ENCODE results near the gene CLIC4.

The CLIC4 gene

DNA sequence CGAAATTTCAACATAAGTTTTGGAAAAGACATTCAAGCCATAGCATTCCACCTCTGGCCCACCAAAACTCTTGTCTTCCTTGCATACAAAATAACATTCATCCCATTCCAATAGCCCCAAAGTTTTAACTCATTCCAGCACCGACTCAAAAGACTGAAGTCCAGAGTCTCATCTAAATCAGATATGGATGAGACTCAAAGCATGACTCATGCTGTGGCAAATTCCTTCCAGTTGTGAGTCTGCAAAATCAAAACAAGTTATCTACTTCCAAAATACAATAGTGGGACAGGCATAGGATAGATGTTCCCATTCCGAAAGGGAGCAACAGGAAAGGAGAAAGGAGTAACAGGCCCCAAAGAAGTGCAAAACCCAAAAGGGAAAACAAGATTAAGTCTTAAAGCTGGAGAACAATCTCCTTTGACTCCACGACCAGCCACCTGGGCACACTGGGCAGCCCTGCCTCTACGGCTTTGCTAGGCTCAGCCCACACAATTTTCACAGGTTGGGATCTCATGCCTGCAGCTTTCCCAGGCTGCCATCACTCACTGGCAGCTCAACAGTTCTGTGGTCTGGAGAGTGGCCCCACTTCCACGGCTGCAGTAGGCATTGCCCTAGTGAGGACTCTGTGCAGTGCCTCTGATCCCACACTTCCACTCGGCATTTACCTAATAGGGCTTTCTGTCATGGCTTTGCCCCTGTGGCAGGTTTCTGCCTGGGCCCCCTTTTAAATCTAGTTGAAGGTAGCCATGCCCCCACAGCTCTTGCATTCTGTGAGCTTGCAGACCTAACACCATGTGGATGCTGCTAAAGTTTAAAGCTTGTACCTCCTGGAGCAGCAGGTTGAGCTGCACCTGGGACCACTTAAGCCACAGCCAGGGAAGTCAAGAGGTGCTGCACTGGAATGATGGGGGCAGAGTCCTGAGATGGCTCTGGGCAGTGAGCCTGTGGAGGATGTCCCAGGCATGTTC is 133.8 kb downstream of the CLIC4 start:
- Histone ChIP-seq H3K27me3 (replicated peaks in 2 of 5; ENCODE audit: control insufficient read depth in 4 of 5, insufficient read depth in 5 of 5, low read length in 4 of 5) (no peaks in the 10 kb centered on the region), H3K9me3 (ENCODE audit: control extremely low read depth in 1 of 5, control insufficient read depth in 4 of 5, insufficient read depth in 2 of 5, low read depth in 1 of 5, low read length in 4 of 5) (peaks cover 0 to 5% (median under 1%) of the 10 kb centered on the region in 5 experiments), H3K4me3 (ENCODE audit: control insufficient read depth in 1 of 7, extremely low read depth in 1 of 7, insufficient read depth in 4 of 7, low read depth in 2 of 7, low read length in 6 of 7) (no peak overlapping the region), H3K4me1 (ENCODE audit: control extremely low read depth in 1 of 4, control insufficient read depth in 4 of 4, insufficient read depth in 4 of 4, low read length in 3 of 4) (peaks cover 0 to 28% (median 0%) of the 10 kb centered on the region in 4 experiments), H3K27ac (ENCODE audit: insufficient read depth in 1 of 2, low read depth in 1 of 2, low read length in 2 of 2, poor library complexity in 1 of 2, severe bottlenecking in 2 of 2) (no peak overlapping the region), H3K36me3 (ENCODE audit: control insufficient read depth in 4 of 4, insufficient read depth in 4 of 4, low read length in 3 of 4) (no peaks in the 10 kb centered on the region)
- POLR2A ChIA-PET = no interaction called here
- CTCF ChIA-PET = interaction anchor here (1.0 to 2.0 kb wide), 5 partner anchors 14 to 29 kb away, joined by 3 to 8 read pairs (median 4); no protein-coding TSS in a partner anchor
- WGBS (ENCODE audit: insufficient coverage) = 95% methylated on average over 7 of the region's 7 CpGs
- no peak for DNase-seq

DNA sequence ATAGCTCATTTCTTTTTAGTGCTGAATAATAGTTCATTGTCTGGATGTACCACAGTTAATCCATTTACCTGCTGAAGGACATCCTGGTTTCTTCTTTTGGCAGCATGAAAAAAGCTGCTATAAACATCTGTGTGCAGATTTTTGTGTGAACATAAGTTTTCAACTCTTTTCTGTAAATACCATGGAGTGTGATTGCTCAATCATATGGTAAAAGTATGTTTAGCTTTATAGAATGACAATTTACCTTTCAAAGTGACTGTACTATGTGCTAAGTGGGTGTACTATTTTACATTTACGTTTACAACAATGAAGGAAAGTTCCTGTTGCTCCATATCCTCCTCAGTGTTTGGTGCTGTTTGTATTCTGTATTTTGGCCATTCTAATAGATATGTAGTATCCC is 135.8 kb downstream of the CLIC4 start:
- WGBS (ENCODE audit: insufficient coverage) = 100% methylated on average over 1 of the region's 1 CpG
- H3K36me3 ChIP-seq (ENCODE audit: control insufficient read depth in 4 of 4, insufficient read depth in 4 of 4, low read length in 3 of 4) = no peaks in the 10 kb centered on the region
- no peak for DNase-seq
- CTCF ChIA-PET = interaction anchor here (2.1 kb wide), 1 partner anchor 13 kb away, joined by 6 read pairs; no protein-coding TSS in a partner anchor
- H3K27ac ChIP-seq (ENCODE audit: insufficient read depth in 1 of 2, low read depth in 1 of 2, low read length in 2 of 2, poor library complexity in 1 of 2, severe bottlenecking in 2 of 2) = no peak overlapping the region
- POLR2A ChIA-PET = no interaction called here
- H3K27me3 ChIP-seq (replicated peaks in 2 of 5; ENCODE audit: control insufficient read depth in 4 of 5, insufficient read depth in 5 of 5, low read length in 4 of 5) = no peaks in the 10 kb centered on the region
- H3K4me1 ChIP-seq (ENCODE audit: control extremely low read depth in 1 of 4, control insufficient read depth in 4 of 4, insufficient read depth in 4 of 4, low read length in 3 of 4) = peaks cover 0 to 13% (median 0%) of the 10 kb centered on the region in 4 experiments
- H3K9me3 ChIP-seq (ENCODE audit: control extremely low read depth in 1 of 5, control insufficient read depth in 4 of 5, insufficient read depth in 2 of 5, low read depth in 1 of 5, low read length in 4 of 5) = peaks cover 0 to 9% (median 3%) of the 10 kb centered on the region in 5 experiments
- no peak overlapping the region for H3K4me3 ChIP-seq (ENCODE audit: control insufficient read depth in 1 of 7, extremely low read depth in 1 of 7, insufficient read depth in 4 of 7, low read depth in 2 of 7, low read length in 6 of 7)

DNA sequence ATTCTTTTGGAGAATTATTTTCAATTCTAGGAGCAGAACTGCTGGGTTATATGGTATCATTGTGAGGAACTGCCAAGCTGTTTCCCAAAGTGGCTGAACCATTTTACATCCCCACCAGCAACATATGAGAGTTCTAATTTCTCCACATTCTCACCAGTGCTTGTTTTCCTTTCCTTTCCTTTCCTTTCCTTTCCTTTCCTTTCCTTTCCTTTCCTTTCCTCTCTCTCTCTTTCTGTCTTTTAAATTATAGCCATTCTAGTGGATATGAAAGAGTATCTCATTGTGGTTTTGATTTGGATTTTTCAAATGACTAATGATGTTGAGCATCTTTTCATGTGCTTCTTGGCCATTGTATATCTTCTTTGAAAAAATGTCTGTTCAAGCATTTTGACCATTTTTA is 139.5 kb downstream of the CLIC4 start:
- no peaks in the 10 kb centered on the region for H3K4me1 ChIP-seq (ENCODE audit: control extremely low read depth in 1 of 4, control insufficient read depth in 4 of 4, insufficient read depth in 4 of 4, low read length in 3 of 4)
- no peak for DNase-seq
- H3K27me3 ChIP-seq (replicated peaks in 2 of 5; ENCODE audit: control insufficient read depth in 4 of 5, insufficient read depth in 5 of 5, low read length in 4 of 5) = no peaks in the 10 kb centered on the region
- no peak overlapping the region for H3K27ac ChIP-seq (ENCODE audit: insufficient read depth in 1 of 2, low read depth in 1 of 2, low read length in 2 of 2, poor library complexity in 1 of 2, severe bottlenecking in 2 of 2)
- peaks cover 0 to 9% (median 3%) of the 10 kb centered on the region in 5 experiments for H3K9me3 ChIP-seq (ENCODE audit: control extremely low read depth in 1 of 5, control insufficient read depth in 4 of 5, insufficient read depth in 2 of 5, low read depth in 1 of 5, low read length in 4 of 5)
- no peaks in the 10 kb centered on the region for H3K36me3 ChIP-seq (ENCODE audit: control insufficient read depth in 4 of 4, insufficient read depth in 4 of 4, low read length in 3 of 4)
- ChIA-PET CTCF (interaction anchor here (6.8 kb wide), 1 partner anchor 13 kb away, joined by 43 read pairs; no protein-coding TSS in a partner anchor), POLR2A (no interaction called here)
- H3K4me3 ChIP-seq (ENCODE audit: control insufficient read depth in 1 of 7, extremely low read depth in 1 of 7, insufficient read depth in 4 of 7, low read depth in 2 of 7, low read length in 6 of 7) = no peak overlapping the region

DNA sequence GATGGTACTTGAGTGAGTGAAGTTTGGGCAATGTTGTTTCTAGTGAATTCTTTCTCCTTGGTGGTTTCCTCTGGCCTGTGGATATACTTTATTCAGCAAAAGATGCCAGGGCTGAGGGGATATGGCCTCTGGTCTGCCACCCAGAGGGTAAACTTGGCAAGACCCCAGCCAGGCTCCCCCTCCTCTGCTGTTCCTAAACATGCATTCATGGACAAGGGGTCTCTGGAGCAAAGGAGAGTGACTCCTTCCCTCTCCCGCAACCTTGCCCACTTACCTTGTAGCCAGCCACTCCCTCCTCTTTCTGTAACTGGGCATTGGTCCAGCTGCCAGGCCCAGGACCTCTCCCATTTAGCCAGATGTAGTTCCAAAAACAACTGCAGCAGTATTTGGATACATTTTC is 141.0 kb downstream of the CLIC4 start:
- WGBS (ENCODE audit: insufficient coverage) = 90% methylated on average over 1 of the region's 1 CpG
- Histone ChIP-seq H3K4me1 (ENCODE audit: control extremely low read depth in 1 of 4, control insufficient read depth in 4 of 4, insufficient read depth in 4 of 4, low read length in 3 of 4) (no peaks in the 10 kb centered on the region), H3K27me3 (replicated peaks in 2 of 5; ENCODE audit: control insufficient read depth in 4 of 5, insufficient read depth in 5 of 5, low read length in 4 of 5) (no peaks in the 10 kb centered on the region), H3K36me3 (ENCODE audit: control insufficient read depth in 4 of 4, insufficient read depth in 4 of 4, low read length in 3 of 4) (no peaks in the 10 kb centered on the region), H3K27ac (ENCODE audit: insufficient read depth in 1 of 2, low read depth in 1 of 2, low read length in 2 of 2, poor library complexity in 1 of 2, severe bottlenecking in 2 of 2) (no peak overlapping the region), H3K9me3 (ENCODE audit: control extremely low read depth in 1 of 5, control insufficient read depth in 4 of 5, insufficient read depth in 2 of 5, low read depth in 1 of 5, low read length in 4 of 5) (peaks cover 0 to 9% (median 3%) of the 10 kb centered on the region in 5 experiments), H3K4me3 (ENCODE audit: control insufficient read depth in 1 of 7, extremely low read depth in 1 of 7, insufficient read depth in 4 of 7, low read depth in 2 of 7, low read length in 6 of 7) (no peak overlapping the region)
- no peak for DNase-seq
- ChIA-PET POLR2A (no interaction called here), CTCF (interaction anchor here (0.6 to 6.8 kb wide), 3 partner anchors 11 to 30 kb away, joined by 3 to 43 read pairs (median 3); no protein-coding TSS in a partner anchor)

DNA sequence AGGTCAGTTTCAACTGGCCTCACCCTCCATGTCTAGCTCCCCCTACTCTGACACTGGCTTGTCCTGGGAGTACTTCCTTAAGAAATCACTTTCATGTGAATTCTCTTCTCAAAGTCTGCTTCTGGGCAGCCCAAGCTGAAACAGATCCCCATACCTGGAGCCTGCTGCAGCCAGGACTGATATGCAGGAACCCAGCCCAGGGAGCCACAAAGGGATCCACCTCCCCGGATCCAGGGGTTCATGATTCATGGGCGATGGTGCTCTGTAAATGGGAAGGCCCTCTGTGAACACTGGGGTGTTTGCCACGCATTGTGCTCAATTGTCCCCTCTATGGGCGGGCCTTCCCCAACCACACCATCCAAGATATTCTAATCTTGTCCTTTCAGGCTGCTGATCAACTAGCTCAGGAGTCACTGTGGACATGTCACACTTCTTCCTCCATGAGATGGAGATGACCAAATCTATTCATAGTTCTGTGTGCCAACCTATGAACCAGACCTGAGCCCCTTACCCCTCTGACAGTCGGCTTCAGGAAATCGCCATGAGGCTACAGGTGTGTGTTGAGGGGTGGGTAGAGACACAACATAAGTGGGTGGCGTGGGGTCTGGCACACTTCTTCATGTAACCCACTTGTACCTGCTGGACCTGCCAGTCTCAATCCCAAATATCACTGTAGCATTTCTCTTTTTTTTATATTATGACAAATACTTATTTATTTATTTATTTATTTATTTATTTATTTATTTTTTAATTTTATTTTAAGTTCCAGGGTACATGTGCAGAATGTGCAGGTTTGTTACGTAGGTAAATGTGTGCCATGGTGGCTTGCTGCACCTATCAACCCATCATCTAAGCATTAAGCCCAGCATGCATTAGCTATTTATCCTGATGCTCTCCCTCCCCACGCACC is 143.1 kb downstream of the CLIC4 start:
- Histone ChIP-seq H3K27ac (ENCODE audit: insufficient read depth in 1 of 2, low read depth in 1 of 2, low read length in 2 of 2, poor library complexity in 1 of 2, severe bottlenecking in 2 of 2) (no peak overlapping the region), H3K4me3 (ENCODE audit: control insufficient read depth in 1 of 7, extremely low read depth in 1 of 7, insufficient read depth in 4 of 7, low read depth in 2 of 7, low read length in 6 of 7) (no peak overlapping the region), H3K9me3 (ENCODE audit: control extremely low read depth in 1 of 5, control insufficient read depth in 4 of 5, insufficient read depth in 2 of 5, low read depth in 1 of 5, low read length in 4 of 5) (peaks cover 0 to 18% (median 11%) of the 10 kb centered on the region in 5 experiments), H3K4me1 (ENCODE audit: control extremely low read depth in 1 of 4, control insufficient read depth in 4 of 4, insufficient read depth in 4 of 4, low read length in 3 of 4) (no peaks in the 10 kb centered on the region), H3K27me3 (replicated peaks in 2 of 5; ENCODE audit: control insufficient read depth in 4 of 5, insufficient read depth in 5 of 5, low read length in 4 of 5) (no peaks in the 10 kb centered on the region), H3K36me3 (ENCODE audit: control insufficient read depth in 4 of 4, insufficient read depth in 4 of 4, low read length in 3 of 4) (peaks cover 0 to 2% (median 0%) of the 10 kb centered on the region in 4 experiments)
- POLR2A ChIA-PET = no interaction called here
- DNase-seq = no peak
- CTCF ChIA-PET = interaction anchor here (1.0 to 6.8 kb wide), 4 partner anchors 9 to 74 kb away, joined by 3 to 43 read pairs (median 4); no protein-coding TSS in a partner anchor
- 98% methylated on average over 4 of the region's 9 CpGs for WGBS (ENCODE audit: insufficient coverage)

DNA sequence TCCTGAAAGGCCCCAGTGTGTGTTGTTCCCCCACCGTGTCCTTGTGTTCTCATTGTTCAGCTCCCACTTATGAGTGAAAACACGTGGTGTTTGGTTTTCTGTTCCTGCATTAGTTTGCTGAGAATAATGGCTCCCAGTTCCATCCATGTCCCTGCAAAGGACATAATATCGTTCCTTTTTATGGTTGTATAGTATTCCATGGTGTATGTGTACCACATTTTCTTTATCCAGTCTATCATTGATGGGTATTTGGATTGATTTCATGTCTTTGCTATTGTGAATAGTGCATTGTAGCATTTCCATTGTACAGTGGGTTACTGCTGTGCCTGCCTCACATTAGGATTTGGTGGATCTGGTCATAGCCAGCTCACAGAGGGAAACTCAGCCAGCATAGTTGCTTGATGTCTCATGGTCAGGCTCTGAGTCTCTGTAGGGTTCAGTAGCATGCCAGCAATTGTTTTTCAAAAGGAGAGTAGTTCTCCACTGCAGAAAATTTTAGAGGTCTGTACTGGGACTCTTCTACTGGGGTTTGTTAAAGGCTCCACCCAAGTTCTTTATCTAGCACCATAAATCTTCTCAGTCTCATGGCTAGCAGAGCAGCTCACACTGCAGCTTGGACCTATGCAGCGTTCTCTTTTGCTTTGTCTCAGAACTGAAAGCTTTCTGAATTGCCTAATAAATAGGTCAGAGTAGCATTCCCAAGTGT is 143.9 kb downstream of the CLIC4 start:
- ChIA-PET CTCF (interaction anchor here (1.5 to 6.8 kb wide), 2 partner anchors 8 to 73 kb away, joined by 4 to 43 read pairs; no protein-coding TSS in a partner anchor), POLR2A (no interaction called here)
- WGBS (ENCODE audit: insufficient coverage) = 100% methylated on average over 2 of the region's 4 CpGs
- Histone ChIP-seq H3K27ac (ENCODE audit: insufficient read depth in 1 of 2, low read depth in 1 of 2, low read length in 2 of 2, poor library complexity in 1 of 2, severe bottlenecking in 2 of 2) (no peak overlapping the region), H3K36me3 (ENCODE audit: control insufficient read depth in 4 of 4, insufficient read depth in 4 of 4, low read length in 3 of 4) (peaks cover 0 to 2% (median 0%) of the 10 kb centered on the region in 4 experiments), H3K9me3 (ENCODE audit: control extremely low read depth in 1 of 5, control insufficient read depth in 4 of 5, insufficient read depth in 2 of 5, low read depth in 1 of 5, low read length in 4 of 5) (peaks cover 0 to 18% (median 10%) of the 10 kb centered on the region in 5 experiments), H3K27me3 (replicated peaks in 2 of 5; ENCODE audit: control insufficient read depth in 4 of 5, insufficient read depth in 5 of 5, low read length in 4 of 5) (no peaks in the 10 kb centered on the region), H3K4me3 (ENCODE audit: control insufficient read depth in 1 of 7, extremely low read depth in 1 of 7, insufficient read depth in 4 of 7, low read depth in 2 of 7, low read length in 6 of 7) (no peak overlapping the region), H3K4me1 (ENCODE audit: control extremely low read depth in 1 of 4, control insufficient read depth in 4 of 4, insufficient read depth in 4 of 4, low read length in 3 of 4) (no peaks in the 10 kb centered on the region)
- DNase-seq = no peak
